Activated naive CD8-positive, alpha-beta T cell treated with anti-CD3 and anti-CD28 coated beads, Interleukin-2, amount 50 U/mL, for 24 hours (primary cell): ENCODE data around the gene NDUFA12.

ENCODE experiments used
- ATAC-seq: fragments of 150-1000 bp; cut with Tn5 transposase; one replicate; pipeline ENCODE4 v1.10.0; 2021
- DNase-seq: peaks from one replicate; pipeline ENCODE4 v3.0.0; 2021
- H3K27ac Mint-ChIP-seq: one replicate; pipeline ENCODE4 v1.8.0; 2021; ENCODE audit warnings: mild to moderate bottlenecking, mixed read lengths
- H3K27me3 Mint-ChIP-seq: one replicate; pipeline ENCODE4 v1.8.0; 2021; ENCODE audit warnings: mixed read lengths
- H3K36me3 Mint-ChIP-seq: one replicate; pipeline ENCODE4 v1.8.0; 2021; ENCODE audit warnings: low read depth, mixed read lengths
- H3K4me1 Mint-ChIP-seq: one replicate; pipeline ENCODE4 v1.8.0; 2021; ENCODE audit warnings: mixed read lengths
- H3K4me3 Mint-ChIP-seq: one replicate; pipeline ENCODE4 v1.8.0; 2021; ENCODE audit warnings: mild to moderate bottlenecking, moderate library complexity, mixed read lengths
- H3K9me3 Mint-ChIP-seq: one replicate; pipeline ENCODE4 v1.8.0; 2021; ENCODE audit warnings: mixed read lengths

Gene NDUFA12

DNA sequence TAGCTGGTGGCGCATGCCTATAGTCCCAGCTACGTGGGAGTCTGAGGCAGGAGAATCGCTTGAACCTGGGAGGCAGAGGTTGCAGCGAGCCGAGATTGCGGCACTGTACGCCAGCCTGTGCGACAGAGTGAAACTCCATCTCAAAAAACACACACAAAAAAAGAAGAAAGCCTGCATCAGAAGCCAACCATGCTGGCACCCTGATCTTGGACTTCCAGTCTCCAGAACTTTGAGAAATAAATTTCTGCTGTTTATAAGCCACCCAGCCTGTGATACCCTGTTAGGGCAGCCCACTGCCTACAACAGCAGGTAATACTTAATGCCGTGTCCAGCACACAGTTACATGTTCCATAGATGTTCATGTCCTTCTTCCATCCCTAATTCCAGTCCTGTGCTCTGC, 62.7 kb downstream of the NDUFA12 start:
- no peak overlapping the region for H3K27ac Mint-ChIP-seq
- H3K9me3 Mint-ChIP-seq = peaks cover 16% of the 10 kb centered on the region
- no peak for DNase-seq
- peaks cover 6% of the 10 kb centered on the region for H3K36me3 Mint-ChIP-seq
- no peak overlapping the region for H3K4me3 Mint-ChIP-seq
- peaks cover 42% of the 10 kb centered on the region for H3K4me1 Mint-ChIP-seq
- peaks cover 5% of the 10 kb centered on the region for H3K27me3 Mint-ChIP-seq
- ATAC-seq = no peak

GRCh38 chr12:94938583-94938982, 64.9 kb downstream of the NDUFA12 start:
- Mint-ChIP-seq H3K36me3 (peaks cover 3% of the 10 kb centered on the region), H3K27ac (no peak overlapping the region), H3K4me3 (no peak overlapping the region), H3K9me3 (peaks cover 2% of the 10 kb centered on the region), H3K4me1 (peaks cover 30% of the 10 kb centered on the region), H3K27me3 (no peaks in the 10 kb centered on the region)
- ATAC-seq (no peak), DNase-seq (no peak)

GRCh38 chr12:94930772-94931171, 72.7 kb downstream of the NDUFA12 start:
- DNase-seq (no peak), ATAC-seq (no peak)
- Mint-ChIP-seq H3K27ac (no peak overlapping the region), H3K9me3 (no peaks in the 10 kb centered on the region), H3K36me3 (no peaks in the 10 kb centered on the region), H3K4me3 (no peak overlapping the region), H3K4me1 (no peaks in the 10 kb centered on the region), H3K27me3 (no peaks in the 10 kb centered on the region)

DNA sequence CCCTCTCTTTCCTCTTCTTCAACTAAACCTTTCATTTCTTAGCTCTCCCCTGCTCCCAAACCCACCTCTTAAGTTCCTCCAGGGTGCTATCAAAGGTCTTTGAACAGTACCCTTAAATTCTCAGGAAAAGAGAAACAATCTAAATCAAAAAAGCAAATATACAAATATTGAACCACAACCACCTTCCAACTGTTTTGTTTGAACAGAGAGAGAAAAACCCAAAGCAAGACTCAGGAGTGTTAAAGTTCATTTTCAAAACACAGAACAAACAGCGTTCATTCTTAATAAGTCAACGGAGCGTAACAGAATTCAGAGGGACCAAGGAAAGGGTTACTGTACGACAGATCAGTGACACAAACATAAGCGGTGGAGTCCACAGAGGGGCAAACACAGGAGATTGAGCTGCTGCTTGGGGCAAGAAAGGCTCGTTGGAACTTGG, 73.3 kb downstream of the NDUFA12 start:
- Mint-ChIP-seq H3K27ac (no peak overlapping the region), H3K4me1 (no peaks in the 10 kb centered on the region), H3K27me3 (no peaks in the 10 kb centered on the region), H3K36me3 (no peaks in the 10 kb centered on the region), H3K4me3 (no peak overlapping the region), H3K9me3 (no peaks in the 10 kb centered on the region)
- DNase-seq (no peak), ATAC-seq (no peak)

- Mint-ChIP-seq H3K4me3 (no peak overlapping the region), H3K4me1 (no peaks in the 10 kb centered on the region), H3K27me3 (no peaks in the 10 kb centered on the region), H3K9me3 (no peaks in the 10 kb centered on the region), H3K27ac (no peak overlapping the region), H3K36me3 (no peaks in the 10 kb centered on the region)
- ATAC-seq (no peak), DNase-seq (no peak)
These were observed 73.7 kb downstream of the NDUFA12 start for GRCh38 chr12:94929780-94930179.

DNA sequence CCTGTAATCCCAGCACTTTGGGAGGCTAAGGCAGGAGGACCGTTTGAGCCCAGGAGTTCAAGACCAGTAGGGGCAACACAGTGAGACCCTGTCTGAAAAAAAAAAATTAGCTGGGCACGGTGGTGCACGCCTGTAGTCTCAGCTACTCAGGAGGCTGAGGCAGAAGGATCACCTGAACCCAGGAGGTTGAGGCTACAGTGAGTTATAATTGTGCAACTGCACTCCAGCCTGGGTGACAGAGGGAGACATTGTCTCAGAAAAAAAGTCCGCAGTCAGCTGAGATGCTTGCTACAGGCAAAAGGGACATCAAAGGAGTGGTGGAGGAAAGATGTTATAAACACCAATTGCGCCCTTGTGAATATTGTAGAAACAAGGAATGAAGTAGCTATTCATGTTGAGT, 77.8 kb downstream of the NDUFA12 start:
- Mint-ChIP-seq H3K27me3 (no peaks in the 10 kb centered on the region), H3K27ac (no peak overlapping the region), H3K36me3 (no peaks in the 10 kb centered on the region), H3K4me1 (no peaks in the 10 kb centered on the region), H3K9me3 (no peaks in the 10 kb centered on the region), H3K4me3 (no peak overlapping the region)
- ATAC-seq = no peak
- no peak for DNase-seq

- no peak for ATAC-seq
- no peak for DNase-seq
- Mint-ChIP-seq H3K9me3 (no peaks in the 10 kb centered on the region), H3K36me3 (no peaks in the 10 kb centered on the region), H3K27ac (no peak overlapping the region), H3K4me1 (no peaks in the 10 kb centered on the region), H3K4me3 (no peak overlapping the region), H3K27me3 (no peaks in the 10 kb centered on the region)
These were observed 78.3 kb downstream of the NDUFA12 start for GRCh38 chr12:94925206-94925605.

- Mint-ChIP-seq H3K27me3 (no peaks in the 10 kb centered on the region), H3K36me3 (no peaks in the 10 kb centered on the region), H3K4me1 (no peaks in the 10 kb centered on the region), H3K27ac (no peak overlapping the region), H3K4me3 (no peak overlapping the region), H3K9me3 (no peaks in the 10 kb centered on the region)
- no peak for DNase-seq
- no peak for ATAC-seq
These were observed 80.9 kb downstream of the NDUFA12 start for GRCh38 chr12:94922561-94922960.
